ENCODE data around the gene CACNG1.
"Not testable (repeated sequence)": the region's sequence is repeated elsewhere in the genome, so short reads cannot be mapped to it uniquely, and the experiment has no call there.

The CACNG1 gene

DNA sequence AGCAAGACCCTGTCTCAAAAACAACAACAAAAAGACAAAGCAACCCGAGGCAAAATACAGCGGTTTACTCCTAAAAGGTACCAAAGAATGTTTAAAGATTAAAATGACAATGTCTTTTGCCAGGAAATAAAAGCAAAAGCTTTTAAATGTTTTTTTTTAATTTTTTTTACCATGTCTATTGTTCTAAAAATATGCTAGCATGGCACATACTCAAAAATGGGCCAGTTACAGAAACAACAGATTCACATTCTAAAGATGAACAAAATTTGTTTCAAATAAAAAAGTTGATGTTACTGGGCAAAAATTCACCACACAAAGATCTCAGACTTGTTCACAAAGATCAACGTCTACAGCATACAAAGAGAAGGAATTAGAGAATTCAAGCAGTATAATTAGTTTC lies 41.1 kb downstream of the CACNG1 start:
- DNase-seq, result no peak

DNA sequence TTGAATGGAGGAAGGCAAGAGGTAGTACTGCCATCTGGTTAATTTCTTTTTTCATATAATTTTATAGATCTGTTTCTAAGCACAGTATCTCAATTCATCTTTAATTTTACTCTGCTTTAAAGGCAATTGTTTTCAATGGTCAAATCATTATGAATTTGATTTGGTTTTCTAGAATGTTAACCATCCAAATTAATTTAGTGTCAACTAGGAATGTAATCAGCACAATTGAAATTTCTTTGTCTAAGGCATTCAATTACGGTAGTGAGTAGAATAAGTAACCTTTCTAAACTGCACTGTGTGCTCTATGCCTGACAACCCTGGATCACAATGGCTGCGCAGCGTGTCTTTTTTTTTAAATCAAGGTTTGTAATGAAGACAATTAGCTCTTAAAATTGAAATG lies 44.3 kb downstream of the CACNG1 start:
- no peak for DNase-seq

DNA sequence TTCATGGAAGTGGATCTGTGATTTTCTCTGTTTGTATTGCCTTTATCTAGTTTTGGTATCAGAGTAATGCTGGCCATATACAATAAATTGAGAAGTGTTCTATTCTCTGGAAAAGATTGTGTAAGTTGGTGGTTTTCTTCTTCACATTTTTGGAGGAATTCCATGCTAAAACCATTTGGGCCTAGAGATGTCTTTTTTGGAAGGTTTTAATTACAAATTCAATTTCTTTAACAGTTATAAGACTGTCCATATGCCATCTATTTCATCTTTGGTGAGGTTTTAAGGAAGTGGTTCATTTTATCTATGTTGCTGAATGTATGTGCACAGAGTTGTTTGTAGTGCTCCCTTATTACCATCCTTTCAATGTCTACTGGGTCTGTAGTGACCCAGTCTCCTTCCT lies 46.0 kb downstream of the CACNG1 start:
- no peak for DNase-seq

DNA sequence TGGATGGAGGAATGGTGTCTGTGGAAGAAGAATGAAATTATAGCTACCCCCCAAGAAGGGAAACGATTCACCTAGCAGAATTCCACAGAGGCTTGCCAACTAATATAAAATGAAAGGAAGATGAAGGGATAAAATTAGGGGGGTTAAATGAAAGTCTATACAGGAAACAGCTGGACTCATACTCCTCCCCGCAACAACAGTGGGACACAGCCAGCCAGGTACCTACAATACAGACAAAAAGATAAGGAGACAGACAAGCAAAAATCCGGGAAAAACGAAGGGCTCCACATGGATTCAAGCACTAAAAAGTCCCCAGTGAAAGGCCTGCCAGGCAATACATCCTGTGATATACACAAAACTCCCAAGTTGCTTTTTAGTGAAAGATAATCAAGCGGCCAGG lies 47.9 kb downstream of the CACNG1 start:
- no peak for DNase-seq

DNA sequence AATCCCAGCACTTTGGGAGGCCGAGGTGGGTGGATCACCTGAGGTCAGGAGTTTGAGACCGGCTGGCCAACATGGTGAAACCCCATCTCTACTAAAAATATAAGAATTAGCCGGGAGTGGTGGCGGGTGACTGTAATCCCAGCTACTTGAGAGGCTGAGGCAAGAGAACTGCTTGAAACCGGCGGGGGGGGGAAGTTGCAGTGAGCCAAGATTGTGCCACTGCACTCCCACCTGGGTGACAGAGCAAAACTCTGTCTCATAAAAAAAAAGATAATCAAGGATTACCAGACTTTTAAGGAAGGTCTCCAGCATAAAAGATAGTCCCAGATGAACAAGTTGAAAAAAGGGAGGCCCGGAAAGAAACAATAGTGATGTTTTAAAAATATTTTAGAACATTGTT lies 48.4 kb downstream of the CACNG1 start:
- DNase-seq, result not testable (repeated sequence)

DNA sequence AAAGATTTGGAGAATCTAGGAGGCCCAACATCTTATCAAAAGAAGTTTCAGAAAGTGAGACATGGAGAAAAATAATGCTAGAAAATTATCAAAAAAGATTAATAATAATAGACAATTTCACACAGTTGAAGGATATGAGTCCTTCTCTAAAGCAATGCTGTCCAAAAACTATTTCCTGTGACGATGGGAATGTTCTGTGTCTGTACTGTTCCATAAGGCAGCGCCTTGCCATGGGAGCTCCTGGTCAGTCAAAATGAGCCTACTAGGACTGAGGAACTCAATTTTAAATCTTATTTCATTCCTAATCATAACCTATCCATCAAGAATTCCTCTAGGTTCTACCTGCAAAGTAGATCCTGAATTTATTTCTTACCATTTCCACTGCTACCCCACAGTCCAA lies 49.0 kb downstream of the CACNG1 start:
- DNase-seq, result no peak

DNA sequence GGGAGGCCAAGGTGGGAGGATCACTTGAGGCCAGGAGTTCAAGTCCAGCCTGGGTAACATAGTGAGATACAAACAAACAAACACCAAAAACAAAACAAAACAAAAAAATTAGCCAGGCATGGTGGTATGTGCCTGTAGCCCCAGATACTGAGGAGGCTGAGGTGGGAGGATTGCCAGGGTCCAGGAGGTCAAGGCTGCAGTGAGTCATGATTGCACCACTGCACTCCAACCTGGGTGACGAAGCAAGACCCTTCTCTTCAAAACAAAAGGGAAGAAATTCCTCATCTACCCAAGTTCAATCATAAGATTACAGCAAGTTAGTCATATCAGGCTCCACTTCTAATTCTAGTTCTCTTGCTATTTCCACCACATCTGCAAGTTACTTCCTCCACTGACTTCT lies 50.9 kb downstream of the CACNG1 start:
- not testable (repeated sequence) for DNase-seq

DNA sequence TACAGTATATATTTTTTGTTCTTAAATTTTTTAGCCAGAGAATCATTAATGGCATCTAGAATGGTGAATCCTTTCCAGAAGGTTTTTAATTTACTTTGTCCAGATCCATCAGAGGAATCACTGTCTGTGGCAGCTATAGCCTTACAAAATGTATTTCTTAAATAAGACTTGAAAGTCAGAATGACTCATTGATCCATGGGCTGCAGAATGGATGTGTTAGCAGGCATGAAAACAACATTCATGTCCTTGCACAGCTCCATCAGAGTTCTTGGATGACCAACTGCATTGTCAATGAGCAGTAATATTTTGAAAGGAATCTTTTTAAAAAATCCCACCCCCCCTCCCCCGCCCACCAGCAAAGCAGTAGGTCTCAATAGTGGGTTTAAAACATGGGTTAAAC lies 51.4 kb downstream of the CACNG1 start:
- no peak for DNase-seq

DNA sequence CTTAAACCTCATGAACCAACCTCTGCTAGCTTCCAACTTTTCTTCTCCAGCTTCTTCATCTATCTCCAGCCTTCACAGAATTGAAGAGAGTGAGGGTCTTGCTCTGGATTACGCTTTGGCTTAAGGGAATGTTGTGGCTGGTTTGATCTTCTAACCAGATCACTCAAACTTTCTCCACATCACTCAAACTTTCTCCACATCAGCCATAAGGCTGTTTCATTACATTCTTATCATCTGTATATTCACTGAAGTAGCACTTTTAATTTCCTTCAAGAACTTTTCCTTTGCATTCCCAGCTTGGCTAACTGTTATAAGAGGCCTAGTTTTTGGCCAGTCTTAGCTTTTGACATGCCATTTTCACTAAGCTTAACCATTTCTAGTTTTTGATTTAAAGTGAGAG lies 52.3 kb downstream of the CACNG1 start:
- DNase-seq, result no peak

DNA sequence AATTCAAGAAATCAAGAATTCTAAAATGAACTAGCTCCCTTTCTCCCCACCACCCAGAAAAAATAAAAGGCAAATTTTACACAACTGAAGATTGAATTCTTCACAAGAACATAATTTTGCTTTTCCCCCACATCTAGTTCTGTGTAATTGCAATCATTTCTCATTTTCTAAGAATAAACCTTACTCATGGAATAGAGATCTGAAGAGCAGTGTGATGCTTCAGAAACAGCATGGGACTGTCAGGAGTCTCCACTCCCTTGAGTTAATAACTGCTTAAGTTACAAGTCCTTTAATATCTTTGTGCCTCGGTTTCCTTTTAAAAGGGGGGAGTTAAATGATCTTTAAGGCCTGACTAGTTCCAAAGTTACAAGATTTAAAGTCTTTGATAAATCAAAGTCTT lies 53.7 kb downstream of the CACNG1 start:
- no peak for DNase-seq

DNA sequence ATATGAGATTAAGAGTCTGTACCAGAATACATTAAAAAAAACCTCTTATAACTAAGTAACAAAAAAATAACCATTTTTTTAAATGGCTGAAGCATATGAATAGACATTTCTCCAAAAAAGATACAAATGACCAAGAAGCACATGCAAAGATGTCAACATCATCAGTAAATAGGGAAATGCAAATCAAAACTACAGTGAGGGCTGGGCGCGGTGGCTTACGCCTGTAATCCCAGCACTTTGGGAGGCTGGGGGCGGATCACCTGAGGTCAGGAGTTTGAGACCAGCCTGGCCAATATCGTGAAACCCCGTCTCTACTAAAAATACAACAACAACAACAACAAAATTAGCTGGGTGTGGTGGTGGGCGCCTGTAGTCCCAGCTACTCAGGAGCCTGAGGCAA lies 60.3 kb downstream of the CACNG1 start:
- DNase-seq, result not testable (repeated sequence)

DNA sequence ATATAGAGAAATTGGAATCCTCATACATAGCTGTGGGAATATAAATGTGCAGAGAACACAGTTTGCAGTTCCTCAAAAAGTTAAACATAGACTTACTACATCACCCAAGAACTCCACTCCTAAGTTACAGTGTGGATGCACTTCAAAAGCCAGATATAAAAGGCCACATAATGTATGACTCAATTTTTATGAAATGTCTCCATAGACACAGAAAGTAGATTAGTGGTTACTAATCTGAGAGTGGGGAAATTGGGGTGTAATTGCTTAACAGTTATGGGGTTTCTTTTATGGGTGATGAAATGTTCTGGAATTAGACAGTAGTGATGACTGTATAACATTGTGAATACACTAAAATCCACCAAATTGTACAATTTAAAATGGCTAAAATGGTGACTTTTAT lies 60.9 kb downstream of the CACNG1 start:
- no peak for DNase-seq
